SK-N-SH treated with all-trans-retinoic acid at 6 μM for 48 hours (cell line): ENCODE data around the gene C20orf202.

ENCODE experiments used
- CREB5 ChIP-seq: fragments of 250-450 bp; sonication (Bioruptor Pico); IDR thresholded peaks from 2 replicates; pipeline ENCODE4 v1.5.1; 2020; ENCODE audit warnings: low read depth, mild to moderate bottlenecking, moderate library complexity
- ESRRG ChIP-seq: fragments of 250-450 bp; sonication (Bioruptor Pico); IDR thresholded peaks from 2 replicates; pipeline ENCODE4 v1.6.1; 2021; ENCODE audit warnings: mild to moderate bottlenecking

- no peak for TF ChIP-seq ESRRG
- no peak for TF ChIP-seq CREB5
Measured at GRCh38 chr20:1166948-1167720, 36.1 kb upstream of the C20orf202 start.
